Measurements from ENCODE around the gene PRM1.

- TF ChIP-seq CTCF (conservative IDR thresholded peaks at IDR 0.05; ENCODE audit: low read depth, low read length) (no peak), POLR2A (IDR thresholded peaks at IDR 0.05; ENCODE audit: low read depth, low read length) (no peak), SMC3 (IDR thresholded peaks at IDR 0.05; ENCODE audit: low read depth, low read length) (no peak), RAD21 (IDR thresholded peaks at IDR 0.05; ENCODE audit: low read length) (no peak)
Measured at GRCh38 chr16:11232302-11232851, 48.8 kb downstream of the PRM1 start.
